HG03064 (cell line): ENCODE measurements around the gene LTA.
"Not testable (repeated sequence)": the region's sequence is repeated elsewhere in the genome, so short reads cannot be mapped to it uniquely, and the experiment has no call there.

ENCODE experiments used
- ATAC-seq: cut with Tn5 transposase; IDR thresholded peaks from one replicate; pipeline ENCODE4 v1.9.1; 2021; ENCODE audit warnings: low read depth; ENCODE audit not compliant: unreplicated experiment

LTA gene

GRCh38 chr6:31586008-31586407 is 13.9 kb downstream of the LTA start, which contains the start of gene LST1:
TSS of gene LST1 (plus strand) at chr6:31586277. CDS start at chr6:31587300, 1,023 bp downstream.
- ATAC-seq, result no peak

GRCh38 chr6:31586599-31587281 is 14.7 kb downstream of the LTA start:
- ATAC-seq, result no peak

- ATAC-seq, result no peak
Measured at GRCh38 chr6:31587791-31588777, 16.0 kb downstream of the LTA start.

- no peak for ATAC-seq
Measured at GRCh38 chr6:31588871-31589650, 17.0 kb downstream of the LTA start.

- not testable (repeated sequence) for ATAC-seq
Measured at GRCh38 chr6:31590691-31591090, 18.6 kb downstream of the LTA start.

- ATAC-seq, result no peak
Measured at GRCh38 chr6:31592396-31592771, 20.3 kb downstream of the LTA start.

- no peak for ATAC-seq
Measured at GRCh38 chr6:31597006-31597405, 24.9 kb downstream of the LTA start.

DNA sequence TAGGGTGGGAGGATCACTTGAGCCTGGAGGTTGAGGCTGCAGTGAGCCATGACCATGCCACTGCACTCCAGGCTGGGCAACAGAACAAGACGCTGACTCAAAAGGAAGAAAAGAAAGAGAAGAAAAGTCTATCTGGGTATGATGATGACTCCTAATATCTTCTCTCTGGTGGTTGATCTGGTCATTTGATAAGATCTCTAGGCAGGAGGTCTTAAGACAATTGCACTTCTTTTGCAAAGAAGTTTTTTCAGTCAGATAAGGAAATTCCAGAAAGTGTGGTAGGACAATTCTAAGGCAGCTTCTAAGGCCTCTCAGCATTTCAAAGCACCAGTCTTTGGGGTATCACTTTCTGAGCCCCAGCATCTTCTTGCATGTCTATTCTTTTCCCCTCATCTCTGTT is 35.2 kb downstream of the LTA start:
- ATAC-seq, result no peak

- ATAC-seq, result no peak
Measured at GRCh38 chr6:31609519-31610406, 37.7 kb downstream of the LTA start.

DNA sequence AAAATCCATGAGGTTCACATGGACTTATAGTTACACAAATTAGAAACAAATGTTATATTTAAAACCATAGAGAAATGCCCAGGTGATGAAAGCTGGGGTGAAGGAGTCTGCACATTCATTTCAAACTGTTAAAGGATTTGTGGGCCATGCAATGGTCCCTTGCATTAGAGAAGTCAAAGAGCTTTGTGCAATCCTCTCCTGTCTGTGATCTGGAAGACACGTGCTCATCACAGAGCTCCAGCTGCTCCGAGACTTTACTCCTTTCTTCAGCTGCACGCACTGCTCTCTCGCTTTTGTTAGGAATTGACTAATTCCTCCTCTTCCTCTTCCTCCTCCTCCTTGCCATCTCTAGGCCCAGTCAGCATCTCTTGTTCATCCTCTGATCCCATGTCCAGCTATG is 38.9 kb downstream of the LTA start:
- no peak for ATAC-seq

DNA sequence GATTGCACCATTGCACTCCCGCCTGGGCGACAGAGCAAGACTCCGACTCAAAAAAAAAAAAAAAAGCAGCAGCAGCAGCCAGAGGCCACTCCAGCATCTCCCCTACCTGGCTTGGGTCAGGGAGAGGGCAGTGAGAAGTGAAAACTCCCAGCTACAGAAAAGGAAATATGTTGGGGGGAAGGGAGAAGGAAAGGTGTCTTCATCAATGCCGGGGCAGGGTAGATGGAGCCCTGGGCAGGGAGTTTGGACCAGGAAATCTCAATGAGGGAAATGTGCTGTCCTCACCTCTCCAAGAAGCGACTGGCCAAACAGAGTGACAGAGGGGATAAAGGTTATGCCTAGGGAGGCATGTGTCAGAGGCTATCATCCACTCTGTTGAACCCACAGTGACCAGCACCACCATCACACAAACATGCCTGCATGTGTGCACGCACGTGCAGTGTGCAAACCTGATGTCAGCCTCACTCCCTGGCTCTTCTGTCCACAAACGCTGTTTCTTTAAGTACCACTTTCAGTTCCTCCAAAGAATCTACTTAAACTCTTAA is 42.1 kb downstream of the LTA start:
- ATAC-seq, result no peak

- ATAC-seq, result no peak
Measured at GRCh38 chr6:31614684-31615578, 42.8 kb downstream of the LTA start, which contains the start of gene AIF1. TSS of gene AIF1 (plus strand) at chr6:31615234. CDS start at chr6:31615330, 96 bp downstream.

DNA sequence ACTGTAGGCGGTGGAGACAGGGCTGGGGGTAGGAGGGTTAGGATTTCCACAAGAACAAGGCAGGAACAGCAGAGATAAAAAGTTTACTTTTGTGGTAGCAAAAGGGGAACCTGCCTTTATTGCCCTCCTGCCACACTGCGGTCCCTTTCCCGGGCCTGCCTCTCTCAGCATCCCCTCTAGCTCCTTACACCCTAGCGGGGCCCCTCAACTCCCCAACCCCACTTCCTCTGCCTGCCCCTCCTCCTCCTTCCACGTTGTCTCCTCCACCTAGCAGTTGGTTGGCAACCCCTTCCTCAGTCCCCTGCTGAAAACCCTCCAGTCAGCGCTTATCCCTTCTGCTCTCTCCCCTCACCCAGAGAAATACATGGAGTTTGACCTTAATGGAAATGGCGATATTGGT is 43.7 kb downstream of the LTA start:
- no peak for ATAC-seq

DNA sequence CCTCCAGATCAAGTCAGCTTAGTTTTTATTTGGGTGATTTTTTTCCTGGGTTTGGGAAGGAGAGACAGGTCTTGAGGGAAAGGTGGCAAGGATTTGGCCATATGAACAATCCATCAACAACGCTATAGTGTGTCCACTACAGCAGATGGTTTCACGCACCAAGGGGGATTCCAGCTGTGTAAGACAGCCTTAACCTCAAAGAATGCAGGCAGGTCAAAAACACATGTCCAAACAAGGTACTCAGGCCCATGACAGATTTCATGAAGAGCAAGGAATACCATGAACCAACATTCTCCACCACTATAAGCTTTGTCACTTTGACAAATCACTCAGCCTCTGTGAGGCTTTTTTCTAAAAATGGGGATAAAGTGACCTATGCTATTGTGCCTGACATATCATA is 44.9 kb downstream of the LTA start:
- no peak for ATAC-seq

GRCh38 chr6:31619805-31620585 is 47.9 kb downstream of the LTA start:
- peak; percentile 58 for ATAC-seq

GRCh38 chr6:31620586-31621319 is 48.7 kb downstream of the LTA start, which contains the start of gene PRRC2A:
TSS of gene PRRC2A (plus strand) at chr6:31620715. CDS start at chr6:31622790, 2,075 bp downstream.
- peak; percentile 41 for ATAC-seq
